Right ventricle myocardium inferior (tissue), 1 donor: ENCODE data around the gene RCOR1. TPM values are rescaled to one million over a fixed set of nuclear protein-coding genes. Genes with fewer than 3 reads are reported as not detected.
A peak's percentile ranks its signal among the peaks of the same experiment; 100 is the strongest.
"Not testable (repeated sequence)": the region's sequence is repeated elsewhere in the genome, so short reads cannot be mapped to it uniquely, and the experiment has no call there.

ENCODE experiments used
- ATAC-seq: fragments of 200-7000 bp; cut with Tn5 transposase; one replicate; pipeline ENCODE4 v1.9.1; 2020; ENCODE audit warnings: mild to moderate bottlenecking, moderate library complexity
- DNase-seq: peaks from one replicate; pipeline ENCODE4 v3.0.0; 2021; ENCODE audit errors: missing footprints
- intact Hi-C: fragments of 100-400 bp; cut with DNase I; formaldehyde crosslinking; loops from one replicate; pipeline ENCODE4 v1.11.0; 2022
- total RNA-seq: library from RNA; stranded (reverse); fragmentation: NEBNext Ultra II Directional; extraction: Animal tissue kit (Norgen Biotek cat#: 25700); gene quantifications from one replicate; pipeline ENCODE4 v1.2.1, GENCODE V29; 2021
- donor health status: DM: no; HTN: yes; CAD: no; lungs with severe emphysema.

The RCOR1 gene
- total RNA-seq, 1 donor from 2014 or later, result 11.9 TPM

- intact Hi-C loops, result no loop called here
- no peak for ATAC-seq
Observed at GRCh38 chr14:102568115-102568614, 24.3 kb upstream of the RCOR1 start.

DNA sequence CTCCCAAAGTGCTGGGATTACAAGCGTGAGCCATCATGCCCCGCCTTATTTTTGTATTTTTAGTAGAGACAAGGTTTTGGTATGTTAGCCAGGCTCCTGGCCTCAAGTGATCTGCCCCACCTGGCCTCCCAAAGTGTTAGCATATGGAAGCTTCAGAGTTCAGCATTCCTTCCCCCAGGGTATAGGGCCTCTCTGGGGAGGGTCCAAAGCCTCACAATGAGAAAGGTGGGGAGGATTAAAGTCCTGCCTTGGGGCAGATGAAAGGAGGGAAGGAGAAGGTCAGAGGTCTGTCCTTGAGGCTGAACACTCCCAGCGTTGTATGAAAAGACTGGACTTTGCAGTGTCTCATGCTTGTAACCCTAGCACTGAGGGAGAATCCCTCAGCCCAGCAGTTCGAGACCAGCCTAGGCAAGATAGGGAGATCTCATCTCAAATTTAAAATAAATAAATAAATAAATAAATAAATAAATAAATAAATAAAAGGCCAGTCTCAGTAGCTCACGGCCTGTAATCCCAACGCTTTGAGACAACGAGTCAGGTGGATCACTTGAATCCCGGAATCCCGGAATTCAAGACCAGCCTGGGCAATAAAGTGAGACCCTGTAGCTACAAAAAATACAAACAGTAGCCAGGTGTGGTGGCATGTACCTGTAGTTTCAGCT, 22.0 kb upstream of the RCOR1 start:
- intact Hi-C loops, result no loop called here
- no peak for ATAC-seq
- no peak for DNase-seq

More at GRCh38 chr14:102568115-102568614, 24.3 kb upstream of the RCOR1 start:
- no peak for DNase-seq

GRCh38 chr14:102571043-102571442, 21.4 kb upstream of the RCOR1 start:
- intact Hi-C loops, result no loop called here
- no peak for DNase-seq
- ATAC-seq, result no peak

GRCh38 chr14:102571478-102572042, 20.9 kb upstream of the RCOR1 start:
- intact Hi-C loops, result no loop called here
- DNase-seq, result no peak
- no peak for ATAC-seq

DNA sequence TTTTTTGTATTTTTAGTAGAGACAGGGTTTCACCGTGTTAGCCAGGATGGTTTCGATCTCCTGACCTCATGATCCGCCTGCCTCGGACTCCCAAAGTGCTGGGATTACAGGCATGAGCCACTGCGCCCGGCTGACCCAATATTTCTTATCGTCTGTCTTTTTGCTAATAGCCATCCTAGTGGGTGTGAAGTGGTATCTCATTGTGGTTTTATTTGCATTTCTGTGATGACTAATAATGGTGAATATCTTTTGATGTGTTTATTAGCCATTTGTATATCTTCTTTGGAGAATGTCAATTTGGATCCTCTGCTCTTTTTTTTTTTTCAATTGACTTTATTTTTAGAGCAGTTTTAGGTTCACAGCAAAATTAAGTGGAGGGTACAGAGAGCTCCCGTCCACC, 19.3 kb upstream of the RCOR1 start:
- DNase-seq, ATAC-seq, intact Hi-C loops: not testable (repeated sequence)

DNA sequence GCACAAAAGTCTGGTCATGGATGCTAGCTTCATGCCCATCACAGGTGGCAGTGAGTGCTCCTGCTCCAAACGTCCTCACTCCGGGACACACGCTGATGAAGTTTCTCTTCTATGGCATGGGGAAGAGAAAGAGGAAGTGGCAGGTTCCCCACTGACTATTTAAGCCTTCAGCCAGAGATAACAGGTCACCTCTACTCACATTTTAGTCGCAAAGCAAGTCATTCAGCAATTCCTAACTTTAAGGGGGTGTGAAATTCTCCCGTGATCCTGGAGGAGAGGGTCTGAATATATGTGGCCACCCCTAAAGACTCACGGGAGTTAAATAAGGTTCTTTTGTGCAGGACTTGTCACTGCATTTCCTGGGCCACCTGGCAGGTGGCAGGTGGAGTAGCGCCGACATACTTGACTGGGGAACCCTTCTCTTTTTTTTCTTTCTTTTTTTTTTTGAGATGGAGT, 18.8 kb upstream of the RCOR1 start:
- intact Hi-C loops, result no loop called here
- DNase-seq (no peak), ATAC-seq (no peak)

DNA sequence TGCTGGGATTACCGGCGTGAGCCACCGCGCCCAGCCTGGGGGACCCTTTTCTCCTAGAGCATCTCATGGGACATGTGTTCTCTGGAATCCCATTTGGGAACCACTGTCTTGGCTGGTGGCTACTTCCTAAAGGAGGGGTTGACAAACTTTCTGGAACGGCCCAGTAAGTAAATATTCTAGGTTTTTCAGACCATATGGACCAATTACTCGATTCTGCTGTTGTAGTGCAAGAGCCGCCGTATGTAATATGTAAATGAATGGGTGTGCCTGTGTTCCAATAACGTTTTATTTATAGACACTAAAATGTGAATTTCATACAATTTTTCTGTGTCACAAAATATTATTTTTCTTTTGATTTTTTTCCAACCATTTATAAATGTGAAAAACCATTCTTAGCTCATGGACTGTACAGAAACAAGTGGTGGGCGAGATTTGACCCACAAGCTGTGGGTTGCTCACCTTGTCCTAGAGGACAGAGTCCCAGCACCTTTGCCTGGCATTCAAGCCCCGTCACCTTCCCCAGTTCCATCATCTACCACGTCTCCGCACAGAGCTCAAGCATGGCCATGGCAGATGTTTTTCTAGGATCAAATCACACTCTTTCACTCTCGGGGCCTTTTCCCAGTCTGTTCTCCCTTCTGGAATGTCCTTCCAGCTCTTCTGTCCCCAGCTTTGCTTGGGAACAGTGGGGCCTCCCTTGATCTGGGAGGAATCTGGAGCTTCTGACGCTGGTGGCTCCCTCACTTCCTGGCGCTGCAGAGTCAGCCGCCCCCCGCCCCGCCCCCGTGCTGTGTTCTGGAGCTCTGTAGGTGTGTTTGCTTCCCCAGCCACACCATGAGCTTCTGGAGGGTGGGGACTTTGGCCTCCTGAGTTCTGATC, 17.9 kb upstream of the RCOR1 start:
- DNase-seq, result no peak
- intact Hi-C loops, result no loop called here
- no peak for ATAC-seq

GRCh38 chr14:102575160-102575845, 17.1 kb upstream of the RCOR1 start:
- DNase-seq (no peak), ATAC-seq (no peak)
- intact Hi-C loops, result no loop called here

DNA sequence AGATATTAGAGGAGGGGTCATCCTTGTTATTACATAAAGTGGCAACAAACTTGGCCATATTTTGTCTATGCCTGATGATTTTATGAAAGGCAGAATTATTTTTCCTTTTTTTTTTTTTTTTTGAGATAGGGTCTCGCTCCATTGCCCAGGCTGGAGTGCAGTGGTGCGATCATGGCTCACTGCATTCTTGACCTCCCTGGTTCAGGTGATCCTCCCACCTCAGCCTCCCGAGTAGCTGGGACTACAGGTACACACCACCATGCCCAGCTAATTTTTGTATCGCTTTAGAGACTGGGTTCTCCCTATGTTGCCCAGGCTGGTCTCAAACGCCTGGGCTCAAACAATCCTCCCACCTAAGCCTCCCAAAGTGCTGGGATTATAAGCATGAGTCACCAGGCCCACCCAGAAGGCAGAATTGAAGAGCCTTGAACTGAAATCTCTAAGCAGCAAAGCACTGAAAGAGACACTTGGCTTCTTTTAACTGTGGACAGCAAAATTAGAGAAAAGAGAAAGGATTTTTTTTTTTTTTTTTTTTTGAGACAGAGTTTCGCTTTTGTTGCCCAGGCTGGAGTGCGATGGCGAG, 16.5 kb upstream of the RCOR1 start:
- ATAC-seq, DNase-seq, intact Hi-C loops: not testable (repeated sequence)

DNA sequence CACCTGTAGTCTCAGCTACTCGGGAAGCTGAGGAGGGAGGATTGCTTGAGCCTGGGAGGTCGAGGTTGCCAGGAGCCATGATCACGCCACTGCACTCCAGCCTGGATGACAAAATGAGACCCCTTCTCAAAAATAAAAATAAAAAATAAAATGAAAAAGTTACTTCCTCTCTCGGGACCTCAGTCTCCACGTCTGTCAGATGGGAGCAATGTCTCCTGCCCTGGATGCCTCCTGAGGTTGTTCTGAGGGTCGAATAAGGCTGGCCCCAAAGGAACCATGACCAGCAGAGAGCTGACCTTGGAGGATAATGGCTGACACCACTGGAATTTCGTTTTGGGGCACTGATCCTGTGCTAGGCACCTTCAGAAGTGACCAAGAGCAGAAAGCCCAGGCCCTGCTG, 13.6 kb upstream of the RCOR1 start:
- ATAC-seq (no peak), DNase-seq (no peak)
- intact Hi-C loops, result no loop called here

DNA sequence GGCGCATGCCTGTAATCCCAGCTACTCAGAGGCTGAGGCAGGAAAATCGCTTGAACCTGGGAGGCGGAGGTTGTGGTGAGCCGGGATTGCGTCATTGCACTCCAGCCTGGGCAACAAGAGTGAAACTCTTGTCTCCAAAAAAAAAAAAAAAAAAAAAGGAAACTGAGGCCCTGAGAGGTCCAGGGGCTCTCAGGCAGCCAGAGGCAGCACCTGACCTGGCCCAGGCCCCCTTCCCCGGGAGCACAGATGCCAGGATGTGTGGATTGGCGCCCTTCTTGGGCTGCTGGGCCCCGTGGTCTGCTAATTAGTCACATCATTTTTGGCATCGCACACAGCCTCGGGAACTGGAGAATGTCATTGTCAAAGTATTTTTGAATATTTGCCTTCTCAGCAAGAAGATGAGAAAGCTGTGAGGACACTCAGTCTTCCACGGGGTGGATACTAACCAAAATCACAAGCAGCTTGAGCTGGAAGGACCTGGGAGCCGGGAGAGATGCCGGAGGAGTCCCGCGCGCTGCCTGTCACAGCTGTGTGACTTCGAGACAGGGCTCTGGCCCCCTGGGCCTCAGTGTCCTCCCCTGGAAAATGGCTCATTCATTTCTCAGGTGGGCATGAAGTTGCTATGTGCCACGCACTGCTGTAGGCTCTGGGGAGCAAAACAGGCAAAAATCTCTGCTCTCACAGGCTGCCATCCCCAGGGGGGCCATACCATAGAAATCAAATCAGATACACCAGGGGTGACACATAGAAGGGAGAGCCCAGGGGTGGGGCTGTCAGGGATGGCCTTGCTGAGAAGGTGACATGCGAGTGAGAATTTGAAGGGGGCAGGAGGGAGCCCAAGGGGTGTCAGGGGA, 12.5 kb upstream of the RCOR1 start:
- no peak for DNase-seq
- peak; percentile 45 for ATAC-seq
- intact Hi-C loops, result no loop called here

GRCh38 chr14:102580550-102581110, 11.8 kb upstream of the RCOR1 start:
- ATAC-seq (no peak), DNase-seq (no peak)
- intact Hi-C loops, result no loop called here

- no peak for ATAC-seq
- no peak for DNase-seq
- intact Hi-C loops, result no loop called here
Observed at GRCh38 chr14:102581193-102581592, 11.3 kb upstream of the RCOR1 start.

DNA sequence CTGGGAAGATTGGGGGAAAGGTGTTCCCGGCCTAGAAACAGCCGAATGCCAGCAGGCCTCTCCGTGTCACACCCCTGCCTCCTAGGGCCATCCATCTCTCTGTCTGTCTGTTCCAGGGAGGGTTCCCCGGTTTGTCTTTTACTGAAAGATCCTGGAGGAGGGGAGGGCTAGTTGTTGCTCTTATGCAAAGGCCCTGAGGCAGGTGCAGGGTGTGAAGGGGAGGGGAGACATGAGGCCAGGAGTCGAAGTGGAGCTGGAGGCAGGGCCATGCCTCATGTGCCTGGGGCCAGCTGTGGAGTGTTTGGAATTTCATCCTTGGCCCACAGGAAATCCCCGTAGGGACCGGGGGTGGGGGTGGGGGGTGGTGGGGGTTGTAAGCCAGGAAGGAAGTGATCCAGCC, 8.7 kb upstream of the RCOR1 start:
- intact Hi-C loops, result no loop called here
- ATAC-seq, result no peak
- no peak for DNase-seq

DNA sequence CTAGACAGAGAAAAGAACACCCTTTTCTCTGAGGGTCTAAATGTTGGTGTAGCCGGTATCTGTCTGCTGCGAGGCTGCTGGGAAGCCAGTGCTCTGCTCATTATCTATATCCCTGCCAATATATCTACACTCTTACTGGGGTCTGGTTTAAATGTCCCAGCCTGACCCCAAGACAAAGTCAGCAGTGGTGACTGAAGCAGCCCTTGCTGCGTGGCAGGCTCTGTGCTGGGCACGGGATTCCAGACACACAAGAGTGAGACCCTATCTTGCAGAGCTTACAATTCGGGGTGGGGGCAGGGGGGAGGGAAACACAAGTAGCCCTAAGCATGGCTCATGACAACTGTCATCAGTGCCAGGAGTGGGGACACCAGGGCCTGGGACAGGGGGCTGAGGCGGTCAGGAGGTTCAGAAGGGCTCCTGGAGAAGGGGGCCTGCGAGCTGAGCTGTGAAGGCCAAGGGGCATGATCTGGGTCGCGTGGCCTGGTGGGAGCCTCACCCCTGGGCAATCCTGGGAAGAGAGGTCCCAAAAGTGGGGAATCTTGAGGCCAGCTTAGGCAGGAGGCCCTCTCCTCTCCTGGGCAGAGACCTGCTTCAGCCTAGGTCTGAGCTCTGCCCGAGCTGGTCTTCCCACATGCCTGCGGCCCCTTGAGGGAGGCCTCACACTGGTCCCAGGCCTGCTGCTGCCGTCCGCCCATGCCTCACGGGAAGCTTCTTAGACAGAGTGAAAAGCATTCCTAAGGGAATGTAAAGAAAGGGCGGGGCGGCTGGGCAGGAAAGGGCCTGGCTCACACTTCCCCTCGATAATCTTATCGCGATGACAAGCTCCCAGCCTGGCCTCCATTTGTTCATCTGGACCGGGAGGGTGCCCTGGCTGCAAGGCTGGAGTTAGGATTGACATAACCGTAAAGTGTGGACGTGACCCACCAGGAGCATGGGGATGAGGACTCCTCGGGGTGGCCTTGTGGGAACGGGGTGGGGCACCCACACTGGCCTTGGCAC, 7.3 kb upstream of the RCOR1 start:
- intact Hi-C loops, result no loop called here
- DNase-seq, result no peak
- no peak for ATAC-seq

GRCh38 chr14:102586420-102587104, 5.9 kb upstream of the RCOR1 start:
- ATAC-seq (no peak), DNase-seq (no peak)
- intact Hi-C loops, result no loop called here
